ENCODE data around the gene LRRC74B.
A peak's percentile ranks its signal among the peaks of the same experiment; 100 is the strongest.
"Not testable (repeated sequence)": the region's sequence is repeated elsewhere in the genome, so short reads cannot be mapped to it uniquely, and the experiment has no call there.

The LRRC74B gene

DNA sequence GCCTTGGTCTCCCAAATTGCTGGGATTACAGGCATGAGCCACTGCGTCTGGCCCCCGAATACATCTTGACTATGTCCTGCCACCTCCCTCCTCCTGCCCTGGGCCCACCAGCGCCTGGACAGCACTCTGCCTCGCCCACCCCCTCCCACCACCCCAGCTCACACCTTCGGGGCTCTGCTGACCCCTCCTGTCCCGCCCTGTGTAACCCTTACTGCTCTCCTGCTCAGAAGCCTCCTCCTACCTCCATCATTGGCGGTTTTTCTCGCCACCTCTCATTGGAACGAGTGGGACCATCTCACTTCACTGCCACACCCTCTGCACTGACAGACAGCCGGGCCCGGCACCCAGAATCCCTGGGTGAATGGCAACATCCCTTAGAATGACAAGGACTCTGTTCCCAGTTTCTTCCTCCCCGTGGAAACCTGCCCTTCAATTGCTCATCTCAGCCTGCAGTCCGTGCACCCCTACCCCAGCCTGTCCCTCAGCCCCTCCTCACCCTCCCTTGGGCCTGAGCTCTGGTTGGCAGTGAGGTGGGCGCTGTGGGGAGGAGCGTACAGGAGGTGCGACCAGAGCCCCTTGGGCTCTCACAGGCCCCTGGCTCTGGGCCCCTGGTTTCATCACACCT is 32.2 kb downstream of the LRRC74B start:
- DNase-seq (ENCODE audit: low read depth in 2 of 2) = no peak

DNA sequence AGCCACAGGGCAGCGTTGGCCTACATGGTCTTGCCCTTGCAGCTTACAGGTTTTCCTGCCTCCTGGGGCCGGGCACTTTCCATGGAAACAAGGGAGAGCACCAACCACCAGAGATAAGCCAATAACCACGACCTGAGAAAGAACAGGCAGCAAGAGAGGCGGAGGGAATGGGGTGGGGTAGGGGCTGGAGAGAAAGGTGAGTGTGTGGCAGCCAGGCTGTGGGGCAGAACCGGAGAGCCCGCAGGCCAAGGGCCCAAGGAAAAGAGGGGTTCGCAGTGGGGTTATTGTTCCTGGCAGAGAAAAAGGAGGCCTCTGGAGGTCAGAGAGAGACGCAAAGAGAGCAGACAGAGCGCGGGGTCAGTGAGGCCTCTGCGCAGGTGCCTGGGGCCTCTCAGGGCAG is 33.2 kb downstream of the LRRC74B start:
- DNase-seq (ENCODE audit: low read depth in 2 of 2) = no peak

DNA sequence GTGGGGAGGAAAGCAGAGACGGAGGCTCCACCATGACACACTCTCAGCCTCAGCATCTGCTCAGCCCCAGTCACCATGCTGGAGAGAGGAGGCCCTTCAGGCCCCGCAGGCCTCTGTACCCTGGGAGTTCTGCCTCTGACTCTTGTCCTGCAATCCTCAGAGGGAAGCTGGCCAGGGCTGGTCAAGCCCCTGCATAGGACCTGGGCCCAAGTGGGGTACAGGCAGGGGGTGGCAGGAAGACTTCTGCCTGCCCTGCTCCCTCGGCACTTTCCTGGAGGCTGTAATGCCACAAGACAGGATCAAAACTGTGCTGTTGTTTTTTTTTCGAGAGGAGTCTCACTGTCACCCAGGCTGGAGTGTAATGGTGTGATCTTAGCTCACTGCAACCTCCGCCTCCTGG is 33.7 kb downstream of the LRRC74B start:
- DNase-seq (ENCODE audit: low read depth in 2 of 2) = no peak

DNA sequence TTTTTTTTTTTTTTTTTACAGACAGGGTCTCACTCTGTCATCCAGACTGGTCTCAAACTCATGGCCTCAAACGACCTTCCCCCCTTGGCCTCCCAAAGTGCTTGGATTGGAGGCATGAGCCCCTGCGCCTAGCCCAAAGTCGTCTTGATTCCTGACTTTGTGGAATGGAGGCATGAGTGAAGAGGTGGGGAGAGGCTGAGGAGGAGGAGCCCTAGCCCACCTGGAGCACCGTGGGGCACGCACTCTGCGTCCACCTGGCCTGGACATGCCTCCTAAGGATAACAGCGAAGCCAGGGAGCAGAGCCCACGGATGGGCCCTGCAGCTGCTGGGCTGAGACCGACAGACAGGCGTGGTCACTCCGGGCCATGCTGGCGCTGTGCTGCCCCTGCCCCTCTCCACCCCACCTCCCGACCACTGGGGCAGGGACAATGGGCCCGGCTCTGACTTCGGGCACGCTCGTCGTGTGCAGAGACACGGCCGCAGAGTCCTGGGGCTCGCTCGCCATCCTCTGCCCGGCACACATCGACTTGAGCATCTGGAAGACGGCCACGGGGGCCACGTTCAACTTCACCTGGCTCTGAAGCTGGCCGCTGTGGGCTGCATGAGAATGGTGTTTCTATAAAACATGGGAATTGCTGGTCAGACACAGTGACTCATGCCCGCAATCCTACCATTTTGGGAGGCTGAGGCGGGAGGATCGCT is 34.8 kb downstream of the LRRC74B start:
- no peak for DNase-seq (ENCODE audit: low read depth in 2 of 2)

DNA sequence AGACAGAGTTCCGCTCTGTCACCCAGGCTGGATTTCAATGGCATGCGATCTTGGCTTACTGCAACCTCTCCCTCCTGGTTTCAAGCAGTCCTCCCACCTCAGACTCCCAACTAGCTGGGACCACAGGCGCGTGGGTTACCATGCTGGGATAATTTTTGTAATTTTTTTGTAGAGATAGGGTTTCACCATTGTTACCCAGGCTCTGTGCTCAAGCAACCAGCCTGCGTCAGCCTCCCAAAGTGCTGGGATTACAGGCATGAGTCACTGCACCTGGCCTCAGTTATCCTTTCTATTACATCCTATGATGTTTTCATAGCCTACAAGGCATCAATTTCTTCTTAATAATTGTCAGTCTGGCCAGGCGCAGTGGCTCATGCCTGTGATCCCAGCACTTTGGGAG is 36.5 kb downstream of the LRRC74B start:
- no peak for DNase-seq (ENCODE audit: low read depth in 2 of 2)

DNA sequence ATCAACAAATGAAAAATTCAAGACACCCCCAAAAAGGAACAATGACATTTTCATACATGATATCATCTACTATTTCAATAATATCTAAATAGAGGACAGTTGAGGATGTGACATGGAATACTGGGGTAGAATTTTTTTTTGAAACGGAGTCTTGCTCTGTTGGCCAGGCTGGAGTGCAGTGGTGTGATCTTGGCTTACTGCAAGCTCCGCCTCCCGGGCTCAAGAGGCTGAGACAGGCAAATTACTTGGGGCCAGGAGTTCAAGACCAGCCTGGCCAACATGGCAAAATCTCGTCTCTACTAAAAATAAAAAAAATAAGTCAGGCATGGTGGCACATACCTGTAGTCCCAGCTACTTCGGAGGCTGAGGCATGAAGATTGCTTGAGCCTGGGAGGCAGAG is 41.4 kb downstream of the LRRC74B start:
- DNase-seq (ENCODE audit: low read depth in 2 of 2) = no peak

DNA sequence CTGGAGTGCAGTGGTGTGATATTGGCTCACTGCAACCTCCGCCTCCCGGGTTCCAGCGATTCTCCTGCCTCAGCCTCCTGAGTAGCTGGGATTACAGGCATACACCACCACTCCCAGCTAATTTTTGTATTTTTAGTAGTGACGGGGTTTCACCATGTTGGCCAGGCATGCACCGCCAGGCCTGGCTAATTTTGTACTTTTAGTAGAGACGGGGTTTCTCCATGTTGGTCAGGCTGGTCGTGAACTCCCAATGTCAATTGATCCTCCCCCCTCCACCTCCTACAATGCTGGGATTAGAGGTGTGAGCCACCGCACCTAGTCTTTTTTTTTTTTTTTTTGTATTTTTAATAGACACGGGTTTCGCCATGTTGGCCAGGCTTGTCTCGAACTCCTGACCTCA is 42.2 kb downstream of the LRRC74B start:
- DNase-seq (ENCODE audit: low read depth in 2 of 2) = not testable (repeated sequence)

DNA sequence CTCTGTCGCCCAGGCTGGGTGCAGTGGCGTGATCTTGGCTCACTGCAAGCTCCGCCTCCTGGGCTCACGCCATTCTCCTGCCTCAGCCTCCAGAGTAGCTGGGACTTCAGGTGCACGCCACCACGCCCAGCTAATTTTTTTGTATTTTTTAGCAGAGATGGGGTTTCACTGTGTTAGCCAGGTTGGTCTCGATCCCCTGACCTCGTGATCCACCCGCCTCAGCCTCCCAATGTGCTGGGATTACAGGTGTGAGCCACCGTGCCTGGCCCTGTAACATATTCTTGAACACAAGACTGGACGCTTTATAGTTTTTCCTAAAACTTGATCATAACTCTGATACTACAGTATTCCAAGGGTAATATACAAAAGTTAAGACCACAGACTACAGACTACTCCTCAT is 45.5 kb downstream of the LRRC74B start:
- DNase-seq (ENCODE audit: low read depth in 2 of 2) = not testable (repeated sequence)

DNA sequence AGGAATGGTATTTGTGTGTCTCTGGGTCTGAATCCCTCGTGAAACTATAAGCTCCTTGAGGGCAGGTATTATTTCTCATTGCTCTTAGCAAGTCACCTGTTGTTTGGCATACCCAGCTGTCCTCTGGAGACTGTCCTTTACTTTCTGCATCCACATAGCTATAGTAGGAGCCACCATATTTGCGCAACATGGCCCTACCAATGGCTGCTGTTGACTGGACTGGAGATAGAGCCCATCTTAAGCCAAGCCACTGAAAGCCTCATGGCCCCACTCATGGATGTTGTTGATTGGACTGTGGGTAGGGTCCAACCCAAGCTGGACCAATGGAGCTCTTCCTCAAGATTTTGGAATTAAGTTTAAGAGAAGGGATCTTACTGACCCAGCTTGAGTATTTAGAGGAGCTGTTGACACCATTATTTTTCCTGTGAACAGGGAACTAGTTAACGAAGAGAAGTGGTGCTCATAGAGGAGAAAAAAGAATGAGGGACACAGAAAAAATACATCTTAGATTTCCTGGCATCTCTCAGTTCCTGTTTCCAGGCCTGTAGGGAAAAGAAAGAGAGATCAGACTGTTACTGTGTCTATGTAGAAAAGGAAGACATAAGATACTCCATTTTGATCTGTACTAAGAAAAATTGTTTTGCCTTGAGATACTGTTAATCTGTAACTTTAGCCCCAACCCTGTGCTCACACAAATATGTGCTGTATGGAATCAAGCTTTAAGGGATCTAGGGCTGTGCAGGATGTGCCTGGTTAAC is 47.2 kb downstream of the LRRC74B start:
- DNase-seq (ENCODE audit: low read depth in 2 of 2) = no peak

DNA sequence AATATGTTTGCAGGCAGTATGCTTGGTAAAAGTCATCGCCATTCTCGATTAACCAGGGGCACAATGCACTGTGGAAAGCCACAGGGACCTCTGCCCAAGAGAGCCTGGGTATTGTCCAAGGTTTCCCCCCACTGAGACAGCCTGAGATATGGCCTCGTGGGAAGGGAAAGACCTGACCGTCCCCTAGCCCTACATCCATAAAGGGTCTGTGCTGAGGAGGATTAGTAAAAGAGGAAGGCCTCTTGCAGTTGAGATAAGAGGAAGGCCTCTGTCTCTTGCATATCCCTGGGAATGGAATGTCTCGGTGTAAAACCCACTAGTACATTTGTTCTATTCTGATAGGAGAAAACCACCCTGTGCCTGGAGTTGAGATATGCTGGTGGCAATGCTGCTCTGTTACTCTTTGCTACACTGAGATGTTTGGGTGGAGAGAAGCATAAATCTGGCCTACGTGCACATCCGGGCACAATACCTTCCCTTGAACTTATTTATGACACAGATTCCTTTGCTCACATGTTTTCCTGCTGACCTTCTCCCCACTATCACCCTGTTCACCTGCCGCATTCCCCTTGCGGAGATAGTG is 47.9 kb downstream of the LRRC74B start:
- DNase-seq (ENCODE audit: low read depth in 2 of 2) = not testable (repeated sequence)

DNA sequence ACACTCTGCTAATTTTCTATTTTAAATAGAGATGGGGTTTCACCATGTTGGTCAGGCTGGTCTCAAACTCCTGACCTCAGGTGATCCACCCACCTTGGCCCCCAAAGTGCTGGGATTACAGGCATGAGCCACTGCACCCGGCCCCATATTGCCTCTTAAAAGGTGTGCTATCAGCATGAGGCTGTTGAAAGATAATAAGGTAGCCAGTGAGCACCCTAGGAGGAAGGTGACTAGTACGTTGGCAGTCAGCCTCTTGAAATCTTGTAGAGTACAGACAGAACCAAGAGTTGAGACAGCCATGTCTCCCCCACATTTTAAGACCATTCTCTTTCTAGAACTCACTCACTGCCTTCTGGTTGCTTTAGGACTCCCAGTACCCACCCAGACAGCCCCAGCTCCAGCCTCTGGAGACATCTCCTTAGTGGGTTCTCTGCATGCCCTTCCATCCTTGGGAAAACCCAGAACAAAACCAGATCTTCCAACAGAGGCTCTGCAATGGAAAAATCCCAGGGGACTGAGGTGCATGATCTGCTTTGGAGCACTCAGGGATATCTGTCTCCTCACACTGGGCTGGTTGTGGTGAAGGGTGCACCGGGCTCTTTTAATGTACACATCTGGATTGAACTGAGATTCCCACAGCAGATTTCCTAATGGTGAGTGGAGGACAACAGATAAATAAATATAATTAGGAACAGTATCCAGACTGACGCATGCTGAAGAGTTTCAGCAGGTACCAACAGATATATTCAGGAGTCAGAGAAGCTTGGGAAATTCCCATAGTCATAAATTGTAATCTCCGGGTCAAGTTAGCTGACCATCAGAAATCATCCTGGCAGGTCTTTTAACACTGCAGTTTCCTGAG is 49.4 kb downstream of the LRRC74B start:
- no peak for DNase-seq (ENCODE audit: low read depth in 2 of 2)

DNA sequence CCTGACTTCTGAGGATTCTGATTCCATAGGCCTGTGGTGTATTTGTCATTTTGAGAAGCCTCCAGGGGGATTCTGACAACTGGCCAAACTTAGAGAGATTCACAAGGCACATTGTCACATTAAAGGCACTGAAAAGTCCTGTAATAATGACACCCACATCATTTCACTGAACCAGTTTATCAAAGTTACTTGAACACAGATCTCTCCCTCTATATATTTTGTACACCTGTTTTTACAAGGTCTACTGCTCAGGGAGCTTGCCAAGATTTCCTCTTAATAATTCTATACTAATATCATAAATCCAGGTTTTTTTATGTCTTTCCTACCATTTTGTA is 50.0 kb downstream of the LRRC74B start:
- no peak for DNase-seq (ENCODE audit: low read depth in 2 of 2)

DNA sequence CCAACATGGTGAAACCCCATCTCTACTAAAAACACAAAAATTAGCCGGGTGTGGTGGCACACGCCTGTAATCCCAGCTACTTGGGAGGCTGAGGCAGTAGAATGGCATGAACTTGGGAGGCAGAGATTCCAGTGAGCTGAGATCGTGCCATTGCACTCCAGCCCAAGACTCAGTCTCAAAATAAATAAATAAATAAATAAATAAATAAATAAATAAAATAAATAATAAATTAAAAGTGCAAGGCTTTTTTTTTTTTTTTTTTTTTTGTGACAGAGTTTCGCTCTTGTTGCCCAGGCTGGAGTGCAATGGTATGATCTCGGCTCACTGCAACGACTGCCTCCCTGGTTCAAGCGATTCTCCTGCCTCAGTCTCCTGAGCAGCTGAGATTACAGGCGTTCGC is 51.1 kb downstream of the LRRC74B start:
- DNase-seq (ENCODE audit: low read depth in 2 of 2) = not testable (repeated sequence)

DNA sequence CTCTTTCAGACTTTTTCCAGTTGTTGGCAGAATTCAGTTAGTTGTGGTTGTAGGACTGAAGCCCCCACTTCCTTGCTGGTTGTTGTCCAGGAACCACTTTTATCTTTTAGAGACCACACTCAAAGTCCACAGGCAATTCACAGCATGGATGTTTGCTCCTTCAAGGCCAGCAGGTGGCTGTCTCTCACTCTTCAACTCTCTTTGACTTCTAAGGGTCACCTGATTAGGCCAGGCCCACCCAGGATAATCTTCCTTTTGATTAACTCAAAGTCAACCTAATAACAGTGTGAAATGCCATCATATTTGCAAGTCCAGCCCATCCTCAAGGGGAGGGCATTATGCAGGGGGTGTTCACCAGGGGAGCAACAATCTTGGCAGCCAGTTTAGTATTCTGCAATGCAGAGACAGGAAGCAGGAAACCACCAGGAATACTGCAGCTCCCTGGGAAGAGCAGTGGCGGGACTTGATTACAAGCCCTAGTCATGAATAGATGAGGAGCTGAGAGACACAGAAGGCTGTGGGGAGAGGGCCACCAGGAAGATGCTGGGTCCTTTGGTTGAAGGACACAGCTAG is 52.4 kb downstream of the LRRC74B start:
- no peak for DNase-seq (ENCODE audit: low read depth in 2 of 2)

DNA sequence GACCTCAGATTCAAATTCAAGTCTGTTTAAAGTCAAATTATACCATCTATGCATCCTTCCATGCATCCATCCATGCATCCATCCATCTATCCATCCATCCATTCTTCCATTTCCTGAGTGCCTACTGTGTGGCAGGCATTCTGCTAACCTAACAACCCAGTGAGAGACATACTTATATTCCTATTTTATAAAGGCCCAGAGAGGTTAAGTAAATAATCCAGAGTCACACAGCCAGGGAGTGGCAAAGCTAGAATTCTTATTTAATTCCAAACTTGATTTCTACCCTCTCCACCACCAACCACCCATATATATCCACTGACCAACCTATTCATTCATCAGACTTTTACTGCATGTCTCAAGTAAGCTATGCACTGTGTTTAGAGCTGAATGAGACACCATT is 53.8 kb downstream of the LRRC74B start:
- DNase-seq (ENCODE audit: low read depth in 2 of 2) = no peak

DNA sequence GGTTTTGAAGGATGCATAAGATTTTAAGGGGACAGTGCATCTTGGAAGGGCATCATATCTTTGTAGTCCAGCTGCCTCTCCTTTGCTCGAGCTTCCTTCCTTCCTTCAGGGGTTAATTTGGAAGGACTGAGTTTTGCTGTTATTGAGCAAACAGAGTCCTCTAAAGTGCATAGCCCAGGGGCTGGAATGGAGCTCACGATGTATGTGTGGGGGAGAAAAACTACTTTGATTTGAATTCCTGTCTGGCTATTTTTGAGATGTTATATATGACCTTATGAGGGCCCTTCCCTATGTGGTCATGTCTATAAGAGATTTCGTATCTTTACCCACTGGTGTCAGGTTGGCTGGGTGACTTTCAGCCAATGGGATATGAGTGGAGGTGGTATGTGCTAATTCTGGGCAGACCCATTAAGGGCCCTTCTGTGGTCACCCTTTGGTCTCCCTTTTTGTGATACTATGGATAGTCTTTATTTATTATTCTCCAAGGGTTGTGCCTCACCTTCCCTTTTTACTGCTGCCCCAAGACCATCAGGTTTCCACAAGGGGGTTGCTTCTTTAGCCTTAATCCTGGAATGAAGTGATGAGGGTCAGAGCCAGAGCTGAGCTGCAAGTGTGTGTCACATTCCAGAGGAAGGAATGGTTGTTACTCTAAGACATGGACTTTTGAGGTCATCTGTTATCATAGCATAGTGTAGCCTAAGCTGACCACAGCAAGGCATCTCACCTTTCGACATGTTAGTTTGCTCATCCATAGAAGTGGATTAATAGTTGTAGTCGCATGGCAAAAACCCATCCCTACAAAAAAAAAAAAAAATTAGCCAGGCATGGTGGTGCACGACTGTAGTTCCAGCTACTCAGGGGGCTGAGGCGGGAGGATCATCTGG is 54.6 kb downstream of the LRRC74B start:
- no peak for DNase-seq (ENCODE audit: low read depth in 2 of 2)

DNA sequence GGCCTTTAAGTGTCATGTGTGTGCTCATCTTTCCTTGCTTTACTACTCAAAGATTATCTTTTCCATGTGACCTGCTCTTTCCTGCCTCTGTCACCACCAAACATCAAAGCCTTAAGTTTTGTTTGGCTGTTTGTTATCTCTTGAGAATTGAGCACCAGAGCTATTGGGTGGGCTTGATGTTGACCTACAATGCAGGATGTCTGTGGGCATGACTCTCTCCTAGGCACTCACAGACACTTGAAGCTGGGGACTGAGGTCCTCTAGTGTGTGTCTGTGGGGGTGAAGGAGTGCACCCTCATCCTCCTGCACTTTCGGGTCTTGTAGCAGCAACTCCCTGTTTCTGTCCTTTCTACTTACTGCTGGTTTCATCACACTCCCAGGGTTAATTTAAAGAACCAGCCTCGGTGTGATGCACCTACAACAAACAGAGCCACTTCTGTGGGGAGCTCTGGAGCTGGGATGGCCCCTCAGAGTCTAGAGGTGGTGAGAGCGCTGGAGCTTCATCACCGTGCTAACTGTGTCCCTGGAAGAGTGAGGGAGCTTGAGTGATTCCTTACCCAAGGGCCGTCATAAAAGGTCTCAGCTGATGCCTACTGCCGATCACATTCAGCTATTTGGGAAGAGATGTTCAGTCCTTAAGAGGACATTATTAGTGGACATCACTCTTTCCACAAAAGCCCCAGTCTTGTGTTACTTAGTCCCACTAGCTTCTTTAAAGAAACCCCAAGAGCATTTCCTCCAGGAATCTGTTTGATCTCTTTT is 56.3 kb downstream of the LRRC74B start:
- no peak for DNase-seq (ENCODE audit: low read depth in 2 of 2)

DNA sequence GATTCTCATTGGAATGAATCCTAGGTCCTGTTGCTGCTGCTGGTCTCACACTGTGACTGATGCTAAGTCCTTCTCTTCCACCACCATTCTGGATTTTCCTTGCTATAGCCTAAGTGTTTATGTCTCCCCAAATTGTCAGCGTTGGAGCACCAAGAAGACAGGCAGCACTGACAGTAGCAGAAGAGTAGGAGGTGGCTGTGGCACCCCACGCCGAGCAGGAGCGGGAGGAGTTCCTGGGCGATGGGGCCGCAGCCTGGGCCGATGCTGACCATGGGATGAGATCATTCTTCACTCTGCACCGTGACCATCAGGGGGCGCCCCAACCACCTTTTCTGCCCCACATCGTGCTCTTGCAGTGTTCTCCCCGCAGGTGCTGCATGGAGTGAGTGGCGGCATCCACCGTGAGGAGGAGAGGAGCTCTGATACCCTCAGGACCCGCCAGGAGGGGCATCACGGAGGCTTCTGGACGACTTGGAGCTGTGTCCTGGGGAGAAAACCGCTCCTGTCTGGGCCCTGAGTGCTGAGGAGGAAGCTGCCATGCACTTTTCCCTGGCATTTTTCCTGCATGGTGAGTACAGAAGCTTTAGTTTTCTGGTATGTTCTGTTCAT is 57.0 kb downstream of the LRRC74B start:
- peak; percentile 29 to 37 for DNase-seq (ENCODE audit: low read depth in 2 of 2)

DNA sequence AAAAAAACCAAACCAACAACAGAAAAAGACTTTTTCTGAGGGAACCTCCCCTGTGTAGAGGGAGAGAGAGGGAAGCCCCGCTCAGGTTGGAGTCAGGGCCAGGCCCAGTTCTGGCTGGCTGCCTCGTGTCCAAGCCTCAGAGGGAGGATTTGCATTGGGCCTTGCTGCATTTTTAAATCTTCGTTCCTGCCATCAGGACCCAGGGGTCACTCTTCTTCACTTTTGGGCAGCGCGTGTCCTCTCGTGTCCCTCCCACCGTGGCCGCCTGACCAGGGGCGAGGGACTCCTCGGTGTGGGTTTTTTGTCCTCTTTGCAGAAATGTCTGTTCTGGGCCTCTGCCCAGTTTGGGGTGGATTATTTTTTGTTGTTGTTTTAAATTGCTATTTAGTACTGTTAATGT is 57.9 kb downstream of the LRRC74B start:
- DNase-seq (ENCODE audit: low read depth in 2 of 2) = no peak
